ENCODE measurements around the gene TBL1X. TPM values are rescaled to one million over a fixed set of nuclear protein-coding genes. Genes with fewer than 3 reads are reported as not detected.
"Not testable (repeated sequence)": the region's sequence is repeated elsewhere in the genome, so short reads cannot be mapped to it uniquely, and the experiment has no call there.

TBL1X gene
- polyA plus RNA-seq, 3 donors: 12.5 to 19.5 (median 13.8) TPM

DNA sequence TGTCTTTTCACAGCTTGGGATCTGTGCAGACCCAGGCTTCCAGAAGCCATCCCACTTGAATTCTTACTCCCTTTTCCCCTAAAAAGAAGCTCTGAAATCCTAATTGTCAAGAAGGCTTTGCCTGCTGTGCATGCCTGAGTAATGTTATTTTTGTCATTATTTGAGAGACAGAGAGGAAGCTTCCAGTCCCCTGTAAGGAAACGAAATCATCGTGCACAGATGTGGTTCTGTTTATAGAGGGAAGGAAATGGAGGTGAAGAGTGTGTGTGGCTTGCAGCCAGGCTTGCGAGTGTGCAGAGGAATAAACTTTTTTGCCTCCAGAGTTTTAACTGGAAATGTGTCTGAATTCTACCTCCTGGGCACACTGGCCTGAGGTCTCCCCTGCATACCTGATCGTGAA lies 70.2 kb downstream of the TBL1X start:
- no peak overlapping the region for H3K27ac ChIP-seq (ENCODE audit: low read depth in 1 of 2, low read length in 2 of 2)
- Mint-ChIP-seq H3K4me3 (no peak overlapping the region), H3K27ac (no peak overlapping the region), H3K36me3 (peaks cover 13 to 20% of the 10 kb centered on the region in 2 donors), H3K9me3 (no peaks in the 10 kb centered on the region), H3K4me1 (peaks cover 56% of the 10 kb centered on the region), H3K27me3 (ENCODE audit: low read depth in 3 of 3) (peaks cover 0 to 27% (median under 1%) of the 10 kb centered on the region in 3 donors)
- intact Hi-C loops (cut with micrococcal nuclease): no loop called here
- TF ChIP-seq, protein P1, sequence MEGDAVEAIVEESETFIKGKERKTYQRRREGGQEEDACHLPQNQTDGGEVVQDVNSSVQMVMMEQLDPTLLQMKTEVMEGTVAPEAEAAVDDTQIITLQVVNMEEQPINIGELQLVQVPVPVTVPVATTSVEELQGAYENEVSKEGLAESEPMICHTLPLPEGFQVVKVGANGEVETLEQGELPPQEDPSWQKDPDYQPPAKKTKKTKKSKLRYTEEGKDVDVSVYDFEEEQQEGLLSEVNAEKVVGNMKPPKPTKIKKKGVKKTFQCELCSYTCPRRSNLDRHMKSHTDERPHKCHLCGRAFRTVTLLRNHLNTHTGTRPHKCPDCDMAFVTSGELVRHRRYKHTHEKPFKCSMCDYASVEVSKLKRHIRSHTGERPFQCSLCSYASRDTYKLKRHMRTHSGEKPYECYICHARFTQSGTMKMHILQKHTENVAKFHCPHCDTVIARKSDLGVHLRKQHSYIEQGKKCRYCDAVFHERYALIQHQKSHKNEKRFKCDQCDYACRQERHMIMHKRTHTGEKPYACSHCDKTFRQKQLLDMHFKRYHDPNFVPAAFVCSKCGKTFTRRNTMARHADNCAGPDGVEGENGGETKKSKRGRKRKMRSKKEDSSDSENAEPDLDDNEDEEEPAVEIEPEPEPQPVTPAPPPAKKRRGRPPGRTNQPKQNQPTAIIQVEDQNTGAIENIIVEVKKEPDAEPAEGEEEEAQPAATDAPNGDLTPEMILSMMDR (IDR thresholded peaks at IDR 0.05): no peak
- no peak overlapping the region for H3K9ac ChIP-seq (ENCODE audit: insufficient read depth, low read length, poor library complexity, severe bottlenecking)
- no peak for DNase-seq
- peaks cover 27 to 41% of the 10 kb centered on the region in 2 donors for H3K4me1 ChIP-seq (ENCODE audit: control insufficient read depth in 1 of 2, insufficient read depth in 2 of 2, low read length in 2 of 2)
- no peak overlapping the region for H3K4me2 ChIP-seq (replicated peaks; ENCODE audit: extremely low read depth, low read length, poor library complexity, severe bottlenecking)
- H3K36me3 ChIP-seq (replicated peaks in 1 of 2; ENCODE audit: control insufficient read depth in 1 of 2, insufficient read depth in 2 of 2, low read length in 2 of 2): peaks cover 0 to 6% of the 10 kb centered on the region in 2 donors
- peaks cover 0 to 8% of the 10 kb centered on the region in 2 donors for H3K27me3 ChIP-seq (ENCODE audit: control insufficient read depth in 2 of 2, insufficient read depth in 2 of 2, low read length in 2 of 2)
- WGBS (ENCODE audit: insufficient coverage): no CpG with 5 or more reads among the region's 4 CpGs
- no peaks in the 10 kb centered on the region for H3K9me3 ChIP-seq (replicated peaks in 1 of 2; ENCODE audit: control insufficient read depth in 1 of 2, insufficient read depth in 1 of 2, low read length in 2 of 2)
- no peak overlapping the region for H3K4me3 ChIP-seq (replicated peaks in 1 of 3; ENCODE audit: low read depth in 2 of 3, low read length in 3 of 3)
- peaks cover 17% of the 10 kb centered on the region for H3K79me2 ChIP-seq (ENCODE audit: insufficient read depth, low read length)
- peaks cover 100% of the 10 kb centered on the region for H4K20me1 ChIP-seq (ENCODE audit: insufficient read depth, low read length)
- H2AFZ ChIP-seq (ENCODE audit: insufficient read depth, low read depth, low read length, poor library complexity, severe bottlenecking): no peak overlapping the region

DNA sequence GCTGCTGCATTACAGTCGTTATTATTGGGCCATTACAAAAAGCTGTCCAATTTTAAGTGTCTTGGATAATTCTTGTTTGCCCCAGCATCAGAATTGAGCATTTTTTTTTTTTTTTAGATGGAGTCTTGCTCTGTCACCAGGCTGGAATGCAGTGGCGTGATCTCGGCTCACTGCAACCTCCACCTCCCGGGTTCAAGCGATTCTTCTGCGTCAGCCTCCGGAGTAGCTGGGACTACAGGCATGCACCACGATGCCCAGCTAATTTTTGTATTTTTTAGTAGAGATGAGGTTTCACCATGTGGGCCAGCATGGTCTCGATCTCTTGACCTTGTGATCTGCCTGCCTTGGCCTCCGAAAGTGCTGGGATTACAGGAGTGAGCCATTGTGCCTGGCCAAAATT lies 71.3 kb downstream of the TBL1X start:
- H2AFZ ChIP-seq (ENCODE audit: insufficient read depth, low read depth, low read length, poor library complexity, severe bottlenecking); DNase-seq; H3K27ac Mint-ChIP-seq; H3K4me2 ChIP-seq (replicated peaks; ENCODE audit: extremely low read depth, low read length, poor library complexity, severe bottlenecking); H3K9me3 ChIP-seq (replicated peaks in 1 of 2; ENCODE audit: control insufficient read depth in 1 of 2, insufficient read depth in 1 of 2, low read length in 2 of 2); H3K27me3 ChIP-seq (ENCODE audit: control insufficient read depth in 2 of 2, insufficient read depth in 2 of 2, low read length in 2 of 2); H3K4me3 Mint-ChIP-seq; H3K4me3 ChIP-seq (replicated peaks in 1 of 3; ENCODE audit: low read depth in 2 of 3, low read length in 3 of 3); intact Hi-C loops (cut with micrococcal nuclease); H3K36me3 ChIP-seq (replicated peaks in 1 of 2; ENCODE audit: control insufficient read depth in 1 of 2, insufficient read depth in 2 of 2, low read length in 2 of 2); H3K9me3 Mint-ChIP-seq; H3K27ac ChIP-seq (ENCODE audit: low read depth in 1 of 2, low read length in 2 of 2); H3K9ac ChIP-seq (ENCODE audit: insufficient read depth, low read length, poor library complexity, severe bottlenecking): not testable (repeated sequence)
- Histone ChIP-seq H3K4me1 (ENCODE audit: control insufficient read depth in 1 of 2, insufficient read depth in 2 of 2, low read length in 2 of 2) (peaks cover 26 to 37% of the 10 kb centered on the region in 2 donors), H4K20me1 (ENCODE audit: insufficient read depth, low read length) (peaks cover 100% of the 10 kb centered on the region), H3K79me2 (ENCODE audit: insufficient read depth, low read length) (peaks cover 17% of the 10 kb centered on the region)
- peaks cover 48% of the 10 kb centered on the region for H3K4me1 Mint-ChIP-seq
- peaks cover 0 to 24% (median 2%) of the 10 kb centered on the region in 3 donors for H3K27me3 Mint-ChIP-seq (ENCODE audit: low read depth in 3 of 3)
- 100% methylated on average over 1 of the region's 10 CpGs for WGBS (ENCODE audit: insufficient coverage)
- peaks cover 16 to 20% of the 10 kb centered on the region in 2 donors for H3K36me3 Mint-ChIP-seq
